Measurements from ENCODE around the gene ITGB3. TPM values are rescaled to one million over a fixed set of nuclear protein-coding genes. Genes with fewer than 3 reads are reported as not detected.

The ITGB3 gene
- total and polyA plus RNA-seq, 2 of the 4 experiments (the other 2 are of a cell fraction): 9.8 to 17.6 TPM

GRCh38 chr17:47213540-47213939 is 40.1 kb upstream of the ITGB3 start:
- Histone ChIP-seq H3K9me3 (ENCODE audit: control insufficient read depth, insufficient read depth, low read length) (no peaks in the 10 kb centered on the region), H3K4ac (ENCODE audit: low read depth, low read length) (no peak overlapping the region), H3K27ac (ENCODE audit: insufficient read depth, low read length) (no peak overlapping the region), H3K4me1 (ENCODE audit: control insufficient read depth, insufficient read depth, low read length) (peaks cover 2% of the 10 kb centered on the region), H4K91ac (ENCODE audit: insufficient read depth, low read depth, low read length) (no peak overlapping the region), H2BK120ac (ENCODE audit: low read depth, low read length) (no peak overlapping the region), H4K8ac (ENCODE audit: low read depth in 2 of 2, low read length in 2 of 2) (no peak overlapping the region), H3K79me1 (ENCODE audit: low read depth in 1 of 2, low read length in 2 of 2) (no peaks in the 10 kb centered on the region), H3K9me1 (ENCODE audit: insufficient read depth, low read length) (no peaks in the 10 kb centered on the region), H3K36me3 (ENCODE audit: control insufficient read depth, insufficient read depth, low read length) (no peaks in the 10 kb centered on the region), H2BK15ac (ENCODE audit: low read depth, low read length) (no peak overlapping the region), H4K5ac (ENCODE audit: low read depth, low read length) (no peak overlapping the region), H3K4me3 (ENCODE audit: insufficient read depth, low read depth, low read length) (no peak overlapping the region), H3K14ac (replicated peaks; ENCODE audit: low read depth, low read length) (no peak overlapping the region), H3K23ac (ENCODE audit: low read depth, low read length) (no peak overlapping the region), H2AK5ac (ENCODE audit: low read depth, low read length) (no peak overlapping the region), H3K4me2 (ENCODE audit: low read depth, low read length) (no peak overlapping the region), H2BK20ac (ENCODE audit: low read depth, low read length) (no peak overlapping the region), H3K27me3 (ENCODE audit: control insufficient read depth, insufficient read depth, low read length) (peaks cover 8% of the 10 kb centered on the region), H3K9ac (ENCODE audit: low read depth, low read length) (no peak overlapping the region), H3K56ac (ENCODE audit: extremely low read depth, insufficient read depth, low read length) (no peak overlapping the region), H2BK5ac (ENCODE audit: low read depth, low read length, poor library complexity, severe bottlenecking) (no peak overlapping the region), H2AFZ (replicated peaks; ENCODE audit: low read length, poor library complexity) (no peak overlapping the region), H2AK9ac (replicated peaks; ENCODE audit: low read depth, low read length, poor library complexity) (no peak overlapping the region), H4K20me1 (ENCODE audit: insufficient read depth, low read length) (no peaks in the 10 kb centered on the region), H3K18ac (ENCODE audit: low read depth, low read length) (no peak overlapping the region)
- in situ Hi-C loops (cut with MboI; ENCODE audit: low sequenced_read_pairs): no loop called here
- WGBS, 2 experiments (ENCODE audit: extremely low coverage in 2 of 2, insufficient read length in 1 of 2): 100% methylated on average over 2 of the region's 4 CpGs; no CpG with 5 or more reads in 1 of the 2 experiments
- dilution Hi-C loops (cut with HindIII; ENCODE audit: low sequenced_read_pairs, unreplicated experiment): no loop called here
- intact Hi-C loops (cut with micrococcal nuclease): no loop called here
- ChIA-PET CTCF (no interaction called here), POLR2A (ENCODE audit: unreplicated experiment) (no interaction called here)
- no peak for TF ChIP-seq RAD21 (IDR thresholded peaks at IDR 0.05; ENCODE audit: low read length)
- TF ChIP-seq NFE2L2 (IDR thresholded peaks at IDR 0.05; ENCODE audit: low read depth, low read length): no peak
- TF ChIP-seq CEBPB (IDR thresholded peaks at IDR 0.05; ENCODE audit: low read depth, low read length): no peak
- no peak for TF ChIP-seq FOS (IDR thresholded peaks at IDR 0.05; ENCODE audit: low read depth, low read length)
- TF ChIP-seq MAZ (IDR thresholded peaks at IDR 0.05; ENCODE audit: borderline replicate concordance, low read depth, low read length): no peak
- TF ChIP-seq CHD1 (IDR thresholded peaks at IDR 0.05; ENCODE audit: low read depth, low read length): no peak
- no peak for TF ChIP-seq BHLHE40 (IDR thresholded peaks at IDR 0.05; ENCODE audit: low read depth, low read length)
- no peak for TF ChIP-seq ELK1 (IDR thresholded peaks at IDR 0.05; ENCODE audit: borderline replicate concordance, low read depth, low read length)
- TF ChIP-seq MXI1 (IDR thresholded peaks at IDR 0.05; ENCODE audit: borderline replicate concordance, low read depth, low read length): no peak
- no peak for TF ChIP-seq POLR2A (IDR thresholded peaks at IDR 0.05; ENCODE audit: low read depth, low read length)
- no peak for TF ChIP-seq RFX5 (IDR thresholded peaks at IDR 0.05; ENCODE audit: low read depth, low read length)
- no peak for ATAC-seq (ENCODE audit: low read depth)
- DNase-seq: no peak
- no TSS peak for BruUV-seq (replicated peaks)
